Measurements from ENCODE around the gene SPIN1.

The SPIN1 gene

DNA sequence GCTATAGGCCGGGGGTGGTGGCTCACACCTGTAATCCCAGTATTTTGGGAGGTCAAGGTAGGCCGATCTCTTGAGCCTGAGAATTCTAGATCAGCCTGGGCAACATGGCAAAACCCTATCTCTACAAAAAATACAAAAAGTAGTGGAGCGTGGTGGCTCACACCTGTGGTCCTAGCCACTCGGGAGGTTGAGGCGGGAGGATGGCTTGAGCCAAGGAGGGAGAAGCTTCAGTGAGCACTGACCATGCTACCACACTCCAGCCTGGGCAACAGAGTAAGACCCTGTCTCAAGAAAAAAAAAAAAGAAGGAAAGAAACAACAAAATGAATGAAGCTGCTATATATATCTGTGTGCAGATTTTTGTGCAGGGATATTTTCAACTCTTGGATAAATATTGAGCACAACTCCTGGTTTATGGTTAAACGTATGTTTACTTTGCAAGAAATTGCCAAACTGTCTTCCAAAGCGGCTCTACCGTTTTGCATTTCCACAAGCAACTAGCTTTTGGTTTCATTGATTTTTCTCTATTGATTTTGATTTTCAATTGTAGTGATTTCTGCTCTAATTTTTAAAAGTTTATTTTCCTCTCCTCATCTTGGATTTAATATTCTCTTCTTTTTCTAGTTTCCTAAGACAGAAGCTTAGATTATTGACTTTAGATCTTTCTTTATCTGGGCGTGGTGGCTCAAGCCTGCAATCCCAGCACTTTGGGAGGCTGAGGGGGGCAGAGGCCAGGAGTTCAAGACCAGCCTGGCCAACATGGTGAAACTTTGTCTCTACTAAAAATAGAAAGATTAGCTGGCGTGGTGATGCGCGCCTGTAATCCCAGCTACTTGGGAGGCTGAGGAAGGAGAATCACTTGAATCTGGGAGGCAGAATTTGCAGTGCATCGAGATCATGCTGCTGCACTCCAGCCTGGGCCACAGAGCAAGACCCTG, 49.2 kb downstream of the SPIN1 start:
- no peak for DNase-seq

- no peak for DNase-seq
Measured at GRCh38 chr9:88438811-88439210, 50.6 kb downstream of the SPIN1 start.

- no peak for DNase-seq
Measured at GRCh38 chr9:88441301-88442007, 53.2 kb downstream of the SPIN1 start.

DNA sequence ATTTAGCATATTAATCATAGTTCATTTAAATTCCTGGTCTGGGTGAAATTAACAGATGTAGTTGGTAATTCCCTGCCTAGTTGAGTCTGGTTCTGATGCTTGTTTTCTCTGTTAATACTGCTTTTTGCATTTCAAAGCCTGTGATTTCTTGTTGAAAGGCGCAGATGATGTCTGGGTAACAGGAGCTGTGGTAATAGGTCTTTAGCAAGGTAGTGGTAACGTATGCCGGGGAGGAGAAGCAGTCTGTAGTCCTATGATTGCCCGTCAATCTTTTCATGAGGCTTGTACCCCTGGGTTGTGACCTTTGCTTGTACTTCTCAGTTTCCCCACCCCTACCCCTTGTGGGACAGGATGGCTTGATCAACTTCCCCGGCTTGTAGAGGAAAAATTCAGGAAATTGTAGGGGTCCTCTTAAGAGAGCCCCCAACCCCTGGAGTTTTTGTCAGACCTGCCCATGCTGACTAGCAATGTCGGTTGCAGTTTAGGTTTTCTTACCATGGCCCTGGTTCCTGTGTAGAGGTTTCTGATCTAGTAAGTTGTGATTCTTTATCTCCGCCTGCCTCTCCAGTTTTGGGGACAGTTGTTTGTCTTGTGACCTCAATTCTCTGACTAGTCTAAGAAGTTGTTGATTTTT, 55.4 kb downstream of the SPIN1 start:
- no peak for DNase-seq

GRCh38 chr9:88446728-88447127, 58.5 kb downstream of the SPIN1 start:
- no peak for DNase-seq

- no peak for DNase-seq
Measured at GRCh38 chr9:88447431-88447830, 59.2 kb downstream of the SPIN1 start.

DNA sequence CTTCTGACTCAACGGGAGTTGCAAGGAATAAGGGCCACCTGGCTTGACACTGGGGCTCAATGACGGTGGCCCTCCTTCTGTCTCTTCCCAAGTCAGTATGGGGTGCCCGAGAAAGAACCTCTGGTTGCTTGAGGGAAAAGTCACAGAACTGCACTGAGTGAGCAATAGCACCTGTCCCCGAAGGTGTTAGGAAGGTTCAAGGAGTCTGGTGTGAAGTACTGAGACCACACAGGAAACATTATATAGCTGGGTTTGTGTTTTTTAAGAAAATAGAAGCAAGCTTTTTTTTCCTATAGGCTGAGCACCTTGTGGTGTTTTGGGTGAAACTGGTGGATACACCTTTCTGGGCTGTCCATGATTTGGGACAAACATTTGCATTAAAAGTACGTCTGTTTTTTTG, 62.9 kb downstream of the SPIN1 start:
- no peak for DNase-seq

DNA sequence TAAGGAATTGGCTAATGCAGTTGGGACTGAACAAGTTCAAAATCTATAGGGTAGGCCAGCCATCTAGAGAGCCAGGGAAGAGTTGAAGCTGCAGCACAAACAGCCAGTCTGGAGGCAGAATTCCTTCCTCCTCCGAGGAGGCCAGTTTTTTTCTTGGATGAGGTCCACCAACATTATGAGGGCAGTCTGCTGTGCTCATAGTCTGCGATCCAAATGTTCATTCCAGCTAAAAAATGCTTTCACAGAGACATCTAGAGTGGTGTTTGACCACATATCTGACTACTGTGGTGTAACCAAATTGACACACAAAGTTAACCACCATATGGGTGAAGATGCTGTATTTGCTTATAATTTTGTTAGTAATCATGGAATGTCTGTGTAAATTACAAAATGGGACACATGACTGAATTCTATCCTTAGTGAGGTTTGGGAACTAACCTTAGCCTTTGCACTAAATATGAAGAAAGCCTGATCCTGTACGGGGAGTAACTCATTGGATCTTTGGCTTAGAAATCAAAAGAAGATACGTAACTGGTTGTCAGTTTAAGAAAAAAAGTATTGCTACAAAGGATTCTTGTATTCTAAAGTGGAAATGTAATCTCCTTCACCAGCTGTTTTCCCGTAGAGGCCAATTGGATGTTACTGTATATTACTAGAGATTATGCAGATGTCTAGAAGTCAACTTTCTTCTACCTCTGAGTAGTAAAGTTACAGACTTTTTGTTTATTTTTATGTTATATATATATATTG, 70.6 kb downstream of the SPIN1 start:
- no peak for DNase-seq

DNA sequence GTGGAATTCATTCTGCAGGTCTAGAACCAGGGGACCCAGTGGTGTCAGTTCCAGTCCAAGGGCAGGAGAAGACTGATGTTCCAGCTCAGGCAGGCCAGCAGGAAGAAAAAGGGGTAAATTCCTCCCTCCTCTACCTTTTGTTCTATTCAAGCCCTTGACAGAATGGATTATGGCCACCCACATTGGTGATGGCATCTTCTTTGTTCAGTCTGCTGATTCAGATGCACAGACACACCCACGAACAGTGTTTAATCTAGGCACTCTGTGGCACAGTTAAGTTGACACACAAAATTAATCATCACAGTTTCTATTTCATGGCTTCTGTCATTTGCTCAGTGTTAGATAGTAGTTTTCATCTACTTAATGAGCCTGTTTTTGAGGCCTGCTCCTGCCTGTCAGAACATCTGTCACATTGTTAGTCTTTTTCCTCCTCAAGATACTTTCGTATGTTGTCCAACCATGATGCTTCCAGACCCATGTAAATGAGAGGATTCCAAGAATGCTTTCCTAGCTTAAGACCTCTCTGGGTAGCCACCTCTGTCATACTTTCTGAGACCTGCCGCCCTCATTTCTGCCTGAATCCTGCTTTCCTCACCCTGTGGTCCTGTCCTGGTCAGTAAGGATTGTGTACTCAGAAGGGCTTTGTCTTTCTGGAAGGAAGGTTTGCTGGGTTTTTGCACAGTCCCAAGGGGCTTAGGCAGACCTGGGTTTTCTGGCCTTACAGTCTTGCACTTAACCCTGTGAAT, 72.5 kb downstream of the SPIN1 start:
- peak; percentile 67 for DNase-seq

DNA sequence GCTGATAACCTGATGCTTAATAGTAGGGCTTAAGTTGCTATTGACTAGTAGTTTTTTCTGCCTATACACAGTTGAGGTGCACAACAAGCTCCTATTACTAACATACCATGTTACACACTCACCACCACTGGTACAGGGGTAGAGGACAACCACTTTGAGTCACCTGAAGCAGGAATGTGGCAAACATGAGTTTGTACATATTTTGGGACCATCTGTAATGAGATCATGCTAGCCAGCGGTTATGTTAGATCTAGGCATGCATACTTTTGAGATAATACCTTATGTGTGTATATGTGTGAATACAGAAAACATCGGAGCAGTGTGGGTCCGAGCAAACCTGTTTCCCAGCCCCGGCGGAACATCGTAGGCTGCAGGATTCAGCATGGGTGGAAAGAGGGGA, 73.9 kb downstream of the SPIN1 start:
- no peak for DNase-seq

DNA sequence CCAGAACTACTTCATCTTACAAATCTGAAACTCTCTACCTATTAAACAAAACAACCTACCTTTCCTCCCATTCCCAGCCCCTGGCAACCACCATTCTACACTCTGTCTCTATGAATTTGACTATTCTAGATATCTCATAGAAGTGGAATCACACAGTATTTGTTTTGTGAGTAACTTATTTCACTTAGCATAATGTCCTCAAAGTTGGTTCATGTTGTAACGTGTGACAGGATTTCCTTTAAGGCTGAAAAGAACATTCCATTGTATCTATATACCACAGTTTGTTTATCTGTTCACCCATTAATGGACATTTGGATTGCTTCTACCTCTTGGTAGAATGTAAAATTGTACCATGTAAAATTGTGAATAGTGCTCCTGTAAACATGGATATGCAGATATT, 76.6 kb downstream of the SPIN1 start:
- DNase-seq, result no peak

- no peak for DNase-seq
Measured at GRCh38 chr9:88468226-88468625, 80.0 kb downstream of the SPIN1 start.

GRCh38 chr9:88476491-88477271, 88.4 kb downstream of the SPIN1 start:
- DNase-seq, result peak; percentile 28

DNA sequence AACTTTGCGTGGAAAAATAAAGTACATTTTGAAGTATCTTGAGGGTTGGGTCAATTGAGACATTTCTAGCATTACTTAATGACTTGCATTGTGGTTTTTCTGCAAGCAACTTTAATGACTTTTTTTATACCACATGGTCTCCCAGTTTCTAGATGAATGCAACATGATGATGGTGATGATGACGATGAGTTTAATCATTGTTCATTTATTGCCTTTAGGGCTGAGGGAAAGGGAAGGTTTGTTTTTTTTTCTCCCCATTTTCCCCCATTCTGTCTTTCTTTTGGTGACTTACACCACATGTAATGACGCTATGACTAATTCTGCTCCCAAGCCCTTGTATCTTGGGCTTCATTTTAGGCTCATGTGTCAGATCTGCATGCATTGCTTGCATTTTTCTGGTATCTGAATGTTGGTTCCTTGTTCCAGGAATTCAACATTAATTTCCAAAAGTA, 89.1 kb downstream of the SPIN1 start:
- DNase-seq, result no peak

GRCh38 chr9:88478246-88478645, 90.0 kb downstream of the SPIN1 start:
- peak; percentile 48 for DNase-seq

- no peak for DNase-seq
Measured at GRCh38 chr9:88481933-88482332, 93.7 kb downstream of the SPIN1 start.

DNA sequence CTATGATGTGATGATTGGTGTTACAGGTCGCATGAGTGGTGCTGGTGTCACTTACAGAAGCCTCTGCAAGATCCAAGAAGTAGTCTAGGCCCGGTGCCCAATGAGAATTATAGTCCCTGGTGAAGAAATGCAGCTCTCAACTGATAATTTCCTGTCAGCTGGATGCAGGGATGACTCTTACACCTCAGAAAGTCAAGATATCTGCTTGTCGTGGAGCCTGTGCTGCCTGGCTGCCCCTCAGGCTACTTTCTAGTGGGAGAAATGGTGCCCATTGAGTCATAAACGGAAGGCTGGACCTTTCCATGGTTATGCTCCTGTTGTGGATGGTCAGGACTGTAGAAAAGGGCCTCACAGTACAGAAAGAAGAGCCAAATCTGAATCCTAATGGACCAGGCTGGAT, 99.9 kb downstream of the SPIN1 start:
- no peak for DNase-seq

- DNase-seq, result no peak
Measured at GRCh38 chr9:88494983-88495721, 106.9 kb downstream of the SPIN1 start.

DNA sequence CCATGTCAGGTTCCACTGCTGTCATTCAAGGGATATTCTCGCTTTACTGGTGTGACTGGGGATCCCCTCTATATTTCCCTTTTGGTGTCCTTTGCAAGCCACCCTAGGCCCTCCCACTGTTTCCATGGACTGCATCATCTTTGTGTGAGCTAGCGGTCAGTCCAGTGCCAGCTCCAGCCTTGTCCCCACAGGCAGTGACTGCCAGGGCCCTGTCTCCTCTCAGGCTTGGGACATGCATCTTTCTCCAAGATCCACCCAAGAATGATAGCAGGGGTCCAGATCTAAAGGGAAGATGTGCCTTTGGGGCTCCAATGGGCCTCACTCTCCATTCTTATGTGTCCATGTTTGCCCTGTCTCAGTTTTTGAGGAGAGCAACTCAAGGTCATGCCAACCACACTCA, 109.0 kb downstream of the SPIN1 start:
- DNase-seq, result no peak

DNA sequence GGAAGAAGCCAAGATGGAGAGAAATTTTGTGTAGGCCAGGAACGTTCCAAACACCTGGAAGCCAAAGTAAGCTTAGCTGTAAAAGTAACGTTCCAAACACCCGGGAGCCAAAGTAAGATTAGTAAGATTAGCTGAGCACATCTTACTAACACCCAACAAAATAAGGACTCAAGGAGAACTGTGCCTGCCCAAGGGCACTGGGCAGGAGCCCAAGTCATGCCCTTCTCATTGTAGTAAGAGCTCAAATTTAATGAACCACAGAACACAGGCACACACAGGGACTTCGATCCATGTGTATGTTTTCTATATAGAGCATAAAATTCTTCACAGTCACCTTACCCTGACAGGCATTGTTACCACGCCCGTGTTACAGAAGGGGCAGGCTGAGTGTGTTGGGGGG, 110.6 kb downstream of the SPIN1 start:
- no peak for DNase-seq

GRCh38 chr9:88501086-88501485, 112.8 kb downstream of the SPIN1 start:
- DNase-seq, result no peak

All from retina (tissue), 1 donor.